ENCODE measurements around the gene PCNA. TPM values are rescaled to one million over a fixed set of nuclear protein-coding genes. Genes with fewer than 3 reads are reported as not detected.
A peak's percentile ranks its signal among the peaks of the same experiment; 100 is the strongest.

Gene PCNA
- total and polyA plus RNA-seq, 9 of the 15 experiments (the other 6 are each of a cell fraction or from before 2014, with no cell fraction given): 213 to 390 (median 291) TPM

DNA sequence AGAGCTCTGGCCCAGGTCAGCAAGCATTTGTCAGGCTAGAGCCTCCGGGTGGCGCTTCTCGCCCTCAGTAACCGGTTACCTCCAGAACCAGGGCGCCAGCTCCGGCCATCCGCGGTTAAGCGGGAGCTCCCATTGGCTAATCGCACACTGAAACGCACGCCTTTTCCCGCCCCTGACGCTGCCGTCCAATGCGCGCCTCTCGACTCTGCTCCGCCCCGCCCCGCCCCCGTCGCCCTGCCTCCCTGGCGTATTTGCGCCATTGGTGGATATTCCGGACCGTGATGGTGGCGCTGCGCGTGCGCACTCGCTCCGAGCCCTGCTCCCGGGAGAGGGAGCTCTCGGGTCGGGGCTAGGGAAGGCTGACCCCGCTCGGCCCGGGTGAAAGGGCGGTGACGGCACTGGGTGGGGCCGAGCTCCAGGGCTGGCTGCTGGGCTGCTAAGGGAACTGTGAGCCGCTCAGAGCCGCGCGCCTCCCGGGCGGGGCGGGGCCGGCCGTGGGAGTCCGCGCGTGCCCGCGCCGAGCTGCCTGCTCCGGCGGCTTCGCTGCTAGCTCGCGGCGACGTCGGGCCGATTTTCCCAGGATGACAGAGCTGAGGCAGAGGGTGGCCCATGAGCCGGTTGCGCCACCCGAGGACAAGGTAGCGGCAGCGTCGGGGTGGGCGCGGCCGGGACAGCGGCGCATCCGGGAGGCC lies 6.9 kb upstream of the PCNA start, which contains the start of gene CDS2 (continued):
- peak; percentile 72 for TF ChIP-seq KDM5B (IDR thresholded peaks at IDR 0.05; ENCODE audit: insufficient replicate concordance, low read depth, low read length)
- no peak for TF ChIP-seq TAF7 (tag; IDR thresholded peaks at IDR 0.05)
- TF ChIP-seq IRF9 (tag; IDR thresholded peaks at IDR 0.05): no peak
- TF ChIP-seq HSF4 (CRISPR knock-in tag; IDR thresholded peaks at IDR 0.05; ENCODE audit: borderline replicate concordance): no peak
- no peak for TF ChIP-seq IRF2 (CRISPR knock-in tag; IDR thresholded peaks at IDR 0.05)
- no peak for TF ChIP-seq SREBF1 (IDR thresholded peaks at IDR 0.05; ENCODE audit: borderline replicate concordance, low read depth, low read length)
- TF ChIP-seq HDGF (IDR thresholded peaks at IDR 0.05): no peak
- no peak for TF ChIP-seq MED1 (CRISPR knock-in tag; IDR thresholded peaks at IDR 0.05; ENCODE audit: borderline replicate concordance)
- TF ChIP-seq ZNF232 (CRISPR knock-in tag; IDR thresholded peaks at IDR 0.05): no peak
- TF ChIP-seq, protein P1, sequence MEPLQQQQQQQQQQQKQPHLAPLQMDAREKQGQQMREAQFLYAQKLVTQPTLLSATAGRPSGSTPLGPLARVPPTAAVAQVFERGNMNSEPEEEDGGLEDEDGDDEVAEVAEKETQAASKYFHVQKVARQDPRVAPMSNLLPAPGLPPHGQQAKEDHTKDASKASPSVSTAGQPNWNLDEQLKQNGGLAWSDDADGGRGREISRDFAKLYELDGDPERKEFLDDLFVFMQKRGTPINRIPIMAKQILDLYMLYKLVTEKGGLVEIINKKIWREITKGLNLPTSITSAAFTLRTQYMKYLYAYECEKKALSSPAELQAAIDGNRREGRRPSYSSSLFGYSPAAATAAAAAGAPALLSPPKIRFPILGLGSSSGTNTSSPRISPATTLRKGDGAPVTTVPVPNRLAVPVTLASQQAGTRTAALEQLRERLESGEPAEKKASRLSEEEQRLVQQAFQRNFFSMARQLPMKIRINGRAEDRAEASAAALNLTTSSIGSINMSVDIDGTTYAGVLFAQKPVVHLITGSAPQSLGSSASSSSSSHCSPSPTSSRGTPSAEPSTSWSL (CRISPR knock-in tag; IDR thresholded peaks at IDR 0.05; ENCODE audit: borderline replicate concordance): no peak
- TF ChIP-seq ZNF77 (CRISPR knock-in tag; IDR thresholded peaks at IDR 0.05): no peak
- TF ChIP-seq NKRF (IDR thresholded peaks at IDR 0.05; ENCODE audit: borderline replicate concordance): no peak
- no peak for TF ChIP-seq MCM2 (IDR thresholded peaks at IDR 0.05; ENCODE audit: low read depth)
- TF ChIP-seq CREB1 (IDR thresholded peaks at IDR 0.05): peak; percentile 18; the same call in 1 of the 2 replicates
- peak; percentile 58 for TF ChIP-seq CREB1 (CRISPR knock-in tag; IDR thresholded peaks at IDR 0.05)
- peak; percentile 90 for TF ChIP-seq NR2C2 (CRISPR knock-in tag; IDR thresholded peaks at IDR 0.05)
- peak; percentile 98 for TF ChIP-seq NR2C2 (tag; IDR thresholded peaks at IDR 0.05)
- peak; percentile 21; the same call in 1 of the 2 replicates for TF ChIP-seq TCF7 (IDR thresholded peaks at IDR 0.05; ENCODE audit: borderline replicate concordance)
- TF ChIP-seq, protein P2, sequence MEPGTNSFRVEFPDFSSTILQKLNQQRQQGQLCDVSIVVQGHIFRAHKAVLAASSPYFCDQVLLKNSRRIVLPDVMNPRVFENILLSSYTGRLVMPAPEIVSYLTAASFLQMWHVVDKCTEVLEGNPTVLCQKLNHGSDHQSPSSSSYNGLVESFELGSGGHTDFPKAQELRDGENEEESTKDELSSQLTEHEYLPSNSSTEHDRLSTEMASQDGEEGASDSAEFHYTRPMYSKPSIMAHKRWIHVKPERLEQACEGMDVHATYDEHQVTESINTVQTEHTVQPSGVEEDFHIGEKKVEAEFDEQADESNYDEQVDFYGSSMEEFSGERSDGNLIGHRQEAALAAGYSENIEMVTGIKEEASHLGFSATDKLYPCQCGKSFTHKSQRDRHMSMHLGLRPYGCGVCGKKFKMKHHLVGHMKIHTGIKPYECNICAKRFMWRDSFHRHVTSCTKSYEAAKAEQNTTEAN (CRISPR knock-in tag; IDR thresholded peaks at IDR 0.05): no peak
- TF ChIP-seq TSHZ1 (CRISPR knock-in tag; IDR thresholded peaks at IDR 0.05): no peak

Data from K562 (cell line).